OCI-LY7 (cell line): ENCODE data around the gene GCNT2. TPM values are rescaled to one million over a fixed set of nuclear protein-coding genes. Genes with fewer than 3 reads are reported as not detected.

ENCODE experiments used
- Bru-seq: library from RNA; stranded (reverse); fragments of 400-500 nt; gene quantifications from one replicate; lab custom pipeline; 2021; lab: Mats Ljungman, UMichigan
- BruChase-seq, 2 experiments: library from RNA; stranded (reverse); fragments of 400-500 nt; gene quantifications; one replicate each; lab custom pipeline; 2021; lab: Mats Ljungman, UMichigan
- BruUV-seq: library from RNA; stranded (reverse); fragments of 400-500 nt; replicated peaks from 2 replicates; lab custom pipeline; 2021; lab: Mats Ljungman, UMichigan
- CTCF ChIA-PET: fragments of 300-600 bp; sonication (Branson Sonifier 250); formaldehyde crosslinking; loops from one replicate; lab custom pipeline; 2022; ENCODE audit warnings: antibody characterized with exemption; ENCODE audit not compliant: unreplicated experiment; lab: Charles Lee
- POLR2A ChIA-PET: fragments of 300-600 bp; sonication (Branson Sonifier 250); formaldehyde crosslinking; loops from one replicate; lab custom pipeline; 2022; ENCODE audit warnings: antibody characterized with exemption; lab: Charles Lee
- DNase-seq: peaks from one replicate; pipeline ENCODE4 v3.0.0-alpha.2; 2015; ENCODE audit warnings: low spot score
- H2AFZ ChIP-seq: fragments of 200-600 bp; sonication (generic), shearing (Covaris generic); 2 replicates; pipeline ENCODE4 v1.6.1; 2014; ENCODE audit warnings: mild to moderate bottlenecking, antibody characterized with exemption, low read length, moderate library complexity
- H3K27ac ChIP-seq: fragments of 200-600 bp; sonication (generic); 2 replicates; pipeline ENCODE4 v1.5.1; 2014; ENCODE audit warnings: mixed run types, low read depth, mild to moderate bottlenecking, moderate library complexity, low read length, inconsistent platforms; ENCODE audit not compliant: poor library complexity, severe bottlenecking
- H3K36me3 ChIP-seq: fragments of 200-600 bp; sonication (generic); 2 replicates; pipeline ENCODE4 v1.6.1; 2014; ENCODE audit warnings: mild to moderate bottlenecking, antibody characterized with exemption, low read length, moderate library complexity, mixed read lengths; ENCODE audit not compliant: insufficient read depth
- H3K4me1 ChIP-seq: fragments of 200-600 bp; sonication (generic); 2 replicates; pipeline ENCODE4 v1.5.1; 2014; ENCODE audit warnings: mild to moderate bottlenecking, low read length; ENCODE audit not compliant: insufficient read depth, poor library complexity, severe bottlenecking
- H3K4me2 ChIP-seq: fragments of 200-600 bp; sonication (generic); 2 replicates; pipeline ENCODE4 v1.6.1; 2014; ENCODE audit warnings: mild to moderate bottlenecking, low read length
- H3K4me3 ChIP-seq: fragments of 200-600 bp; sonication (generic); 2 replicates; pipeline ENCODE4 v1.5.1; 2014; ENCODE audit warnings: mild to moderate bottlenecking, low read depth, low read length; ENCODE audit not compliant: poor library complexity, severe bottlenecking
- H3K79me2 ChIP-seq: fragments of 200-600 bp; sonication (generic); 2 replicates; pipeline ENCODE4 v1.6.1; 2016; ENCODE audit warnings: low read depth, mild to moderate bottlenecking, low read length, moderate library complexity, mixed read lengths; ENCODE audit not compliant: insufficient read depth
- H3K9me2 ChIP-seq: fragments of 200-600 bp; sonication (generic); 2 replicates; pipeline ENCODE4 v1.6.1; 2016; ENCODE audit warnings: mild to moderate bottlenecking, low read length, mixed read lengths; ENCODE audit not compliant: insufficient read depth
- H3K9me3 ChIP-seq: fragments of 200-600 bp; sonication (generic); 2 replicates; pipeline ENCODE4 v1.6.1; 2014; ENCODE audit warnings: mild to moderate bottlenecking, mixed run types, low read length, mixed read lengths
- H4K20me1 ChIP-seq: fragments of 200-600 bp; sonication (generic); 2 replicates; pipeline ENCODE4 v1.6.1; 2014; ENCODE audit warnings: mild to moderate bottlenecking, antibody characterized with exemption, low read length, moderate library complexity, mixed read lengths; ENCODE audit not compliant: insufficient read depth
- CTCF ChIP-seq: fragments of 200-600 bp; sonication (generic); conservative IDR thresholded peaks from 2 replicates; pipeline ENCODE4 v1.5.1; 2014; ENCODE audit warnings: mild to moderate bottlenecking, antibody characterized with exemption, low read length, moderate library complexity, mixed read lengths
- EZH2phosphoT487 ChIP-seq: fragments of 200-600 bp; sonication (generic); IDR thresholded peaks from 2 replicates; pipeline ENCODE4 v1.6.1; 2018; ENCODE audit warnings: low read depth, borderline replicate concordance, mild to moderate bottlenecking, mixed run types, antibody characterized with exemption, low read length, moderate library complexity, mixed read lengths
- intact Hi-C: fragments of 100-400 bp; cut with micrococcal nuclease; formaldehyde crosslinking; loops from one replicate; pipeline ENCODE4 v1.10.0; 2022; ENCODE audit not compliant: unreplicated experiment
- long read RNA-seq: library from polyadenylated mRNA; stranded (forward); transcript quantifications from one replicate; pipeline ENCODE4 v2.0.0, GENCODE V29; 2022
- total RNA-seq, 2 experiments: library from RNA; depleted of rRNA in 1 of 2; stranded (reverse); fragments of >200 nt in 1 of 2; shearing (Covaris generic) in 1 of 2; gene quantifications; 2 replicates each; pipeline ENCODE4 v1.2.3, GENCODE V29; 2014 to 2022

Gene GCNT2
- total RNA-seq (2014; rRNA removed; shearing (Covaris generic)) (15.4 and 17.4 TPM in 2 replicates), total RNA-seq (2022) (23.8 and 25.2 TPM in 2 replicates), Bru-seq, nascent RNA (percentile 83 among the genes with signal in this experiment), BruChase-seq, experiment 1, labeled RNA remaining after a 6-hour chase (percentile 81 among the genes with signal in this experiment), BruChase-seq, experiment 2, labeled RNA remaining after a 2-hour chase (percentile 75 among the genes with signal in this experiment)
- long read RNA-seq, full-length matches to known transcripts: 8 of 22 reads
- long read RNA-seq, partial matches to known transcripts: 5 of 22 reads
- long read RNA-seq, other reads (novel, unspliced or antisense): 9 of 22 reads

DNA sequence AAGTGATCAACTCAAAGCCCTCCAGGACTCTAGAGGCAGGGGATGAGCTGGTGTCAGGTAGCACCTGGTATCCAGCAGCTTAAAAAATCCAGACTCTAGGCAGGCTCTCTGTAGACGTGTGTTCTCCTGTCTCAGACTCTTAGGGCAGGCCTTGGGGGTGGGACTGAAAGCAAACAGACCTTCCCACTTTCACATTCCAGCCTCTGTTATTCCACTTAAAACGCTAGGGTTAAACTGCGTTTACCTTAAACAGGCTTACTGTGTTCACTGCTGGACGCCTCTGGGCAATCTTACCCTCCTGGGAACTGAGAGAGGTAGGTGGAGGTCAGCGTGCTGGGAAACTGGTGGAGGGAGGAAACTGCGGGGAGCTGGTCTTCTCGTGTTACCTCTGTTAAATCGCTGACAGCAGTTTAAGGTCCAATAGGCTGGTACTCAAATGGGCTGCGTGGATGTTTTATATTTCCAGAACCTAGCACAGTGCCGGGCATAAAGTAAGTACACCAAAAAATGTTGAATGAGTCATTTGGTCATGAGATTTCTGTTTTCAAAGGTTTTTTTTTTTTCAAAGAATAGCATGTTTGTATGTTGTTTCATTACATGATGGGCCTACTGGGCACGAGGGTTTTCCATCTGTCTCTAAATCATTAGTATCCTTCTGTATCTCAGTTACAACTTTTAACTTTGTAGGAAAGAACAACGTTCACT, at the start of gene GCNT2:
GCNT2 (plus strand) TSS at position 248 of the 705 bp plus-strand sequence. CDS start 7,561 bp downstream, outside the sequence.
- BruUV-seq: no TSS peak
- Histone ChIP-seq H3K79me2 (no peaks in the 10 kb centered on the region), H3K4me1 (peaks cover 27% of the 10 kb centered on the region), H3K4me2 (peak within 1 kb of the TSS; percentile 14; the same call in 1 of the 2 replicates), H3K9me3 (no peaks in the 10 kb centered on the region), H3K36me3 (no peaks in the 10 kb centered on the region), H3K4me3 (no peak within 1 kb of the TSS), H3K9me2 (no peaks in the 10 kb centered on the region), H4K20me1 (no peaks in the 10 kb centered on the region), H2AFZ (peak within 1 kb of the TSS; percentile 93), H3K27ac (no peak within 1 kb of the TSS)
- no peak for DNase-seq
- ChIA-PET CTCF (interaction anchor here (1.2 kb wide), 1 partner anchor 10 kb away, joined by 3 read pairs; no protein-coding TSS in a partner anchor), POLR2A (interaction anchor here (0.7 kb wide), 1 partner anchor 9 kb away, joined by 3 read pairs; no protein-coding TSS in a partner anchor)
- intact Hi-C loops: no loop called here
- TF ChIP-seq CTCF (no peak), EZH2phosphoT487 (no peak)

- TF ChIP-seq CTCF (no peak), EZH2phosphoT487 (no peak)
- Histone ChIP-seq H2AFZ (no peak overlapping the region), H3K9me2 (no peaks in the 10 kb centered on the region), H3K79me2 (no peaks in the 10 kb centered on the region), H3K27ac (no peak overlapping the region), H3K4me1 (no peaks in the 10 kb centered on the region), H4K20me1 (no peaks in the 10 kb centered on the region), H3K36me3 (no peaks in the 10 kb centered on the region), H3K4me3 (no peak overlapping the region), H3K4me2 (no peak overlapping the region), H3K9me3 (no peaks in the 10 kb centered on the region)
- POLR2A ChIA-PET: no interaction called here
- intact Hi-C loops: no loop called here
- DNase-seq: no peak
- CTCF ChIA-PET: no interaction called here
- BruUV-seq: no TSS peak
Observed at GRCh38 chr6:10472634-10473033, 48.5 kb upstream of the GCNT2 start.
